Measurements from ENCODE around the gene SERPINE1. TPM values are rescaled to one million over a fixed set of nuclear protein-coding genes. Genes with fewer than 3 reads are reported as not detected.
"Not testable (repeated sequence)": the region's sequence is repeated elsewhere in the genome, so short reads cannot be mapped to it uniquely, and the experiment has no call there.

The SERPINE1 gene
- total RNA-seq, 1 donor from 2014 or later = 1.5 TPM

- H3K4me3 Mint-ChIP-seq = no peak overlapping the region
- TF ChIP-seq CTCF (conservative IDR thresholded peaks at IDR 0.05) = no peak
These were observed 39.4 kb upstream of the SERPINE1 start for GRCh38 chr7:101087334-101088068.

GRCh38 chr7:101088069-101088425, 38.9 kb upstream of the SERPINE1 start:
- no peak for TF ChIP-seq CTCF (conservative IDR thresholded peaks at IDR 0.05)
- no peak overlapping the region for H3K4me3 Mint-ChIP-seq
- H3K9me3 Mint-ChIP-seq = no peaks in the 10 kb centered on the region
- H3K4me1 Mint-ChIP-seq (ENCODE audit: unreplicated experiment) = peaks cover 12% of the 10 kb centered on the region
- no peak for DNase-seq (ENCODE audit: extremely low spot score, unreplicated experiment)
- peaks cover 10% of the 10 kb centered on the region for H3K36me3 Mint-ChIP-seq
- no peak overlapping the region for H3K27ac Mint-ChIP-seq
- no peaks in the 10 kb centered on the region for H3K27me3 Mint-ChIP-seq

More at GRCh38 chr7:101087334-101088068, 39.4 kb upstream of the SERPINE1 start:
- H3K27me3 Mint-ChIP-seq = no peaks in the 10 kb centered on the region
- peaks cover 12% of the 10 kb centered on the region for H3K4me1 Mint-ChIP-seq (ENCODE audit: unreplicated experiment)
- H3K27ac Mint-ChIP-seq = no peak overlapping the region
- H3K36me3 Mint-ChIP-seq = peaks cover 10% of the 10 kb centered on the region
- no peak for DNase-seq (ENCODE audit: extremely low spot score, unreplicated experiment)
- no peaks in the 10 kb centered on the region for H3K9me3 Mint-ChIP-seq

GRCh38 chr7:101088858-101089529, 37.9 kb upstream of the SERPINE1 start:
- H3K4me3 Mint-ChIP-seq = no peak overlapping the region
- H3K4me1 Mint-ChIP-seq (ENCODE audit: unreplicated experiment) = peaks cover 12% of the 10 kb centered on the region
- no peaks in the 10 kb centered on the region for H3K27me3 Mint-ChIP-seq
- no peak for DNase-seq (ENCODE audit: extremely low spot score, unreplicated experiment)
- TF ChIP-seq CTCF (conservative IDR thresholded peaks at IDR 0.05) = no peak
- no peaks in the 10 kb centered on the region for H3K9me3 Mint-ChIP-seq
- no peak overlapping the region for H3K27ac Mint-ChIP-seq
- H3K36me3 Mint-ChIP-seq = peaks cover 10% of the 10 kb centered on the region

- TF ChIP-seq CTCF (conservative IDR thresholded peaks at IDR 0.05) = no peak
- Mint-ChIP-seq H3K27ac (no peak overlapping the region), H3K36me3 (peaks cover 10% of the 10 kb centered on the region), H3K27me3 (no peaks in the 10 kb centered on the region), H3K9me3 (no peaks in the 10 kb centered on the region), H3K4me1 (ENCODE audit: unreplicated experiment) (peaks cover 7% of the 10 kb centered on the region), H3K4me3 (no peak overlapping the region)
- DNase-seq (ENCODE audit: extremely low spot score, unreplicated experiment) = no peak
These were observed 37.0 kb upstream of the SERPINE1 start for GRCh38 chr7:101089876-101090275.

GRCh38 chr7:101092266-101092905, 34.5 kb upstream of the SERPINE1 start:
- not testable (repeated sequence) for H3K27ac Mint-ChIP-seq; H3K27me3 Mint-ChIP-seq; DNase-seq (ENCODE audit: extremely low spot score, unreplicated experiment); H3K9me3 Mint-ChIP-seq; H3K4me1 Mint-ChIP-seq (ENCODE audit: unreplicated experiment); H3K4me3 Mint-ChIP-seq
- peaks cover 10% of the 10 kb centered on the region for H3K36me3 Mint-ChIP-seq

GRCh38 chr7:101093906-101094305, 33.0 kb upstream of the SERPINE1 start:
- TF ChIP-seq CTCF (conservative IDR thresholded peaks at IDR 0.05) = no peak
- H3K36me3 Mint-ChIP-seq = peaks cover 10% of the 10 kb centered on the region
- H3K4me3 Mint-ChIP-seq = no peak overlapping the region
- no peak overlapping the region for H3K27ac Mint-ChIP-seq
- H3K27me3 Mint-ChIP-seq = peaks cover 8% of the 10 kb centered on the region
- no peak for DNase-seq (ENCODE audit: extremely low spot score, unreplicated experiment)
- H3K4me1 Mint-ChIP-seq (ENCODE audit: unreplicated experiment) = no peaks in the 10 kb centered on the region
- H3K9me3 Mint-ChIP-seq = no peaks in the 10 kb centered on the region

All from type B pancreatic cell (in vitro differentiated cells).